Astrocyte (in vitro differentiated cells and primary cell): ENCODE measurements around the gene SLC8B1. TPM values are rescaled to one million over a fixed set of nuclear protein-coding genes. Genes with fewer than 3 reads are reported as not detected.

Experiments used
- DNase-seq: peaks from one replicate; pipeline ENCODE4 v3.0.0-alpha.2; 2010; ENCODE audit warnings: low read depth
- FAIRE-seq: peaks from 2 replicates; lab custom pipeline; 2011; peaks lifted over from hg19 to GRCh38; lab: Jason Lieb, UNC
- H2AFZ ChIP-seq: 2 replicates; pipeline ENCODE4 v1.6.0; 2012; ENCODE audit warnings: low read depth, low read length, inconsistent platforms
- H3K27ac ChIP-seq: 2 replicates; pipeline ENCODE4 v1.5.1; 2011; ENCODE audit warnings: low read depth, low read length, inconsistent platforms
- H3K27me3 ChIP-seq: 2 replicates; pipeline ENCODE4 v1.6.0; 2011; ENCODE audit warnings: low read length, inconsistent platforms; ENCODE audit not compliant: insufficient read depth
- H3K36me3 ChIP-seq: 2 replicates; pipeline ENCODE4 v1.5.1; 2011; ENCODE audit warnings: low read length, inconsistent platforms; ENCODE audit not compliant: insufficient read depth
- H3K4me1 ChIP-seq: 2 replicates; pipeline ENCODE4 v1.5.1; 2011; ENCODE audit warnings: low read length, inconsistent platforms; ENCODE audit not compliant: insufficient read depth
- H3K4me2 ChIP-seq: 2 replicates; pipeline ENCODE4 v1.6.0; 2012; ENCODE audit warnings: low read length, inconsistent platforms
- H3K4me3 ChIP-seq: 2 replicates; pipeline ENCODE4 v1.5.1; 2011; ENCODE audit warnings: low read depth, mild to moderate bottlenecking, low read length, inconsistent platforms; ENCODE audit not compliant: insufficient read depth
- H3K79me2 ChIP-seq: 2 replicates; pipeline ENCODE4 v1.6.0; 2012; ENCODE audit warnings: mild to moderate bottlenecking, low read length, inconsistent platforms; ENCODE audit not compliant: insufficient read depth
- H3K9ac ChIP-seq: 2 replicates; pipeline ENCODE4 v1.6.0; 2012; ENCODE audit warnings: mild to moderate bottlenecking, low read length, inconsistent platforms
- H3K9me3 ChIP-seq: 2 replicates; pipeline ENCODE4 v1.5.1; 2012; ENCODE audit warnings: low read depth, mild to moderate bottlenecking, low read length, inconsistent platforms; ENCODE audit not compliant: insufficient read depth
- H4K20me1 ChIP-seq: 2 replicates; pipeline ENCODE4 v1.6.0; 2012; ENCODE audit warnings: low read length, inconsistent platforms; ENCODE audit not compliant: insufficient read depth
- H3K27ac Mint-ChIP-seq: one replicate; pipeline ENCODE4 v1.8.0; 2021; ENCODE audit warnings: mild to moderate bottlenecking, mixed read lengths; ENCODE audit not compliant: unreplicated experiment
- H3K27me3 Mint-ChIP-seq: one replicate; pipeline ENCODE4 v1.8.0; 2021; ENCODE audit warnings: low read depth, mixed read lengths; ENCODE audit not compliant: unreplicated experiment
- H3K36me3 Mint-ChIP-seq: one replicate; pipeline ENCODE4 v1.8.0; 2021; ENCODE audit warnings: low read depth, mixed read lengths; ENCODE audit not compliant: unreplicated experiment
- H3K4me1 Mint-ChIP-seq: one replicate; pipeline ENCODE4 v1.8.0; 2021; ENCODE audit warnings: low read depth, mixed read lengths; ENCODE audit not compliant: unreplicated experiment
- H3K4me3 Mint-ChIP-seq: one replicate; pipeline ENCODE4 v1.8.0; 2021; ENCODE audit warnings: mild to moderate bottlenecking, moderate library complexity, mixed read lengths; ENCODE audit not compliant: unreplicated experiment
- H3K9me3 Mint-ChIP-seq: one replicate; pipeline ENCODE4 v1.8.0; 2021; ENCODE audit warnings: mild to moderate bottlenecking, mixed read lengths; ENCODE audit not compliant: unreplicated experiment
- CTCF ChIP-seq: IDR thresholded peaks from 2 replicates; pipeline ENCODE4 v1.5.1; 2011; ENCODE audit warnings: low read depth, mild to moderate bottlenecking, inconsistent platforms, low read length, moderate library complexity; ENCODE audit not compliant: insufficient read depth
- EZH2 ChIP-seq: IDR thresholded peaks from 2 replicates; pipeline ENCODE4 v1.6.1; 2012; ENCODE audit warnings: mild to moderate bottlenecking, low read length, inconsistent platforms; ENCODE audit not compliant: insufficient read depth
- total RNA-seq: library from RNA; stranded (reverse); gene quantifications from 2 replicates; pipeline ENCODE4 v1.2.1, GENCODE V29; 2021

Gene SLC8B1
- total RNA-seq, 1 donor from 2014 or later = 8.6 TPM

- Histone ChIP-seq H4K20me1 (no peaks in the 10 kb centered on the region), H3K4me2 (no peak overlapping the region), H3K27ac (no peak overlapping the region), H3K9me3 (no peaks in the 10 kb centered on the region), H3K36me3 (peaks cover 7% of the 10 kb centered on the region), H2AFZ (no peak overlapping the region), H3K4me3 (no peak overlapping the region), H3K9ac (no peak overlapping the region), H3K27me3 (no peaks in the 10 kb centered on the region), H3K4me1 (no peaks in the 10 kb centered on the region), H3K79me2 (no peaks in the 10 kb centered on the region)
- no peak for FAIRE-seq
- Mint-ChIP-seq H3K9me3 (no peaks in the 10 kb centered on the region), H3K4me3 (no peak overlapping the region), H3K27ac (no peak overlapping the region), H3K36me3 (peaks cover 8% of the 10 kb centered on the region), H3K27me3 (no peaks in the 10 kb centered on the region), H3K4me1 (peaks cover 4% of the 10 kb centered on the region)
- TF ChIP-seq EZH2 = no peak
- no peak for DNase-seq
Observed at GRCh38 chr12:113320401-113320800, 14.5 kb downstream of the SLC8B1 start.

GRCh38 chr12:113318900-113319628 lies 15.8 kb downstream of the SLC8B1 start:
- DNase-seq (no peak), FAIRE-seq (no peak)
- no peak for TF ChIP-seq CTCF
- no peak for TF ChIP-seq EZH2
- Mint-ChIP-seq H3K27me3 (no peaks in the 10 kb centered on the region), H3K4me3 (no peak overlapping the region), H3K36me3 (peaks cover 10% of the 10 kb centered on the region), H3K9me3 (no peaks in the 10 kb centered on the region), H3K4me1 (peaks cover 9% of the 10 kb centered on the region), H3K27ac (no peak overlapping the region)
- Histone ChIP-seq H4K20me1 (no peaks in the 10 kb centered on the region), H3K27me3 (no peaks in the 10 kb centered on the region), H3K36me3 (peaks cover 7% of the 10 kb centered on the region), H3K4me1 (peaks cover 3% of the 10 kb centered on the region), H3K4me3 (no peak overlapping the region), H3K4me2 (no peak overlapping the region), H3K79me2 (no peaks in the 10 kb centered on the region), H3K27ac (no peak overlapping the region), H3K9ac (no peak overlapping the region), H3K9me3 (no peaks in the 10 kb centered on the region), H2AFZ (no peak overlapping the region)

GRCh38 chr12:113318046-113318656 lies 16.8 kb downstream of the SLC8B1 start:
- no peak overlapping the region for H3K9ac ChIP-seq
- H3K79me2 ChIP-seq = no peaks in the 10 kb centered on the region
- H2AFZ ChIP-seq = no peak overlapping the region
- Mint-ChIP-seq H3K27ac (no peak overlapping the region), H3K27me3 (no peaks in the 10 kb centered on the region), H3K4me3 (no peak overlapping the region), H3K36me3 (peaks cover 10% of the 10 kb centered on the region), H3K4me1 (peaks cover 10% of the 10 kb centered on the region), H3K9me3 (no peaks in the 10 kb centered on the region)
- no peak for TF ChIP-seq CTCF
- no peak for TF ChIP-seq EZH2
- no peak overlapping the region for H3K4me3 ChIP-seq
- H3K4me2 ChIP-seq = no peak overlapping the region
- H3K36me3 ChIP-seq = peaks cover 7% of the 10 kb centered on the region
- H4K20me1 ChIP-seq = no peaks in the 10 kb centered on the region
- no peaks in the 10 kb centered on the region for H3K27me3 ChIP-seq
- peaks cover 3% of the 10 kb centered on the region for H3K4me1 ChIP-seq
- no peak overlapping the region for H3K27ac ChIP-seq
- no peak for DNase-seq
- no peaks in the 10 kb centered on the region for H3K9me3 ChIP-seq
- peak; percentile 13 for FAIRE-seq
